Heart right ventricle (tissue), 16 donors: ENCODE measurements around the gene TBCK. TPM values are rescaled to one million over a fixed set of nuclear protein-coding genes. Genes with fewer than 3 reads are reported as not detected.

Experiments
- ATAC-seq, 8 donors: fragments of 200-7000 bp; cut with Tn5 transposase; one replicate each; pipeline ENCODE4 v1.9.1; 2020; ENCODE audit warnings: mild to moderate bottlenecking in 8 of 8, moderate library complexity in 8 of 8, moderate number of reproducible peaks in 1 of 8
- DNase-seq, 2 donors: peaks; one replicate each; pipeline ENCODE4 v3.0.0-alpha.2; 2020
- H3K27ac ChIP-seq, 10 donors: fragments of 200-600 bp; sonication (generic) in 2 of 10; one replicate each; pipeline versions ENCODE4 v1.5.0 to v1.8.0; 2020 to 2022; ENCODE audit warnings: mild to moderate bottlenecking in 3 of 10
- H3K27me3 ChIP-seq, 7 donors: fragments of 200-600 bp; one replicate each; pipeline ENCODE4 v1.8.0; 2021 to 2022; ENCODE audit warnings: mild to moderate bottlenecking in 2 of 7
- H3K36me3 ChIP-seq, 9 donors: fragments of 200-600 bp; sonication (generic) in 1 of 9; one replicate each; pipeline versions ENCODE4 v1.5.0 to v1.8.0; 2020 to 2022; ENCODE audit warnings: mild to moderate bottlenecking in 2 of 9
- H3K4me1 ChIP-seq, 9 donors: fragments of 200-600 bp; sonication (generic) in 1 of 9; one replicate each; pipeline versions ENCODE4 v1.5.0 to v1.8.0; 2020 to 2022; ENCODE audit warnings: mild to moderate bottlenecking in 4 of 9
- H3K4me3 ChIP-seq, 10 donors: fragments of 200-600 bp; sonication (generic) in 2 of 10; one replicate each; pipeline versions ENCODE4 v1.5.0 to v1.8.0; 2020 to 2022; ENCODE audit warnings: mild to moderate bottlenecking in 7 of 10, moderate library complexity in 2 of 10
- H3K9me3 ChIP-seq, 11 donors: fragments of 200-600 bp in 10 of 11; sonication (generic) in 2 of 11; one replicate each; pipeline versions ENCODE4 v1.5.0 to v1.8.0; 2013 to 2022; ENCODE audit warnings: mild to moderate bottlenecking in 2 of 11, control low read depth in 1 of 11, moderate library complexity in 1 of 11
- WGBS, 2 donors: extraction: QIAGEN DNeasy Blood & Tissue Kit; methylation state at CpG; one replicate each; pipeline ENCODE4 v1.1.7; 2013; ENCODE audit warnings: inconsistent platforms in 1 of 2; 5-methylcytosine and 5-hydroxymethylcytosine counted together
- intact Hi-C, 10 donors: fragments of 100-400 bp; cut with DNase I; formaldehyde crosslinking; loops; one replicate each; pipeline versions ENCODE4 v1.11.1 to v1.14.2; 2022
- polyA plus RNA-seq, 2 donors: library from polyadenylated mRNA; stranded (reverse); fragments of 200-250 nt; gene quantifications; one replicate each; pipeline ENCODE4 v1.2.3, GENCODE V29; 2013
- total RNA-seq, 10 donors: library from RNA; stranded (reverse); fragmentation: NEBNext Ultra II Directional in 3 of 10; extraction: Animal tissue kit (Norgen Biotek cat#: 25700) in 3 of 10; gene quantifications; one replicate each; pipeline versions ENCODE4 v1.2.1 to v1.2.4, GENCODE V29; 2021 to 2023
- TF ChIP-seq, protein P1 (sequence below), 9 donors: fragments of 200-600 bp; sonication (generic) in 2 of 9; IDR thresholded peaks; one replicate each; pipeline versions ENCODE4 v1.5.0 to v1.8.0; 2021 to 2022; ENCODE audit warnings: antibody characterized with exemption in 9 of 9, mild to moderate bottlenecking in 5 of 9, moderate library complexity in 1 of 9
- donor health status: Arrhythmogenic right ventricular cardiomyopathy.
- donor health status: ischemic (EF 13 %, LVEDD 7.1; RV severe dilation, severe dysfunction).
- donor health status: healthy with polysubstance abuse.
- donor health status: DM: no; HTN: yes; CAD: no.
- donor health status: DM: no; HTN: no; CAD: no.
- donor health status: ischemic (EF 25% LVEDD 6.9; RV normal size, moderate dysfunction).
- donor health status: ischemic (EF 25% LVEDD 5.7; RV mildly dilated, moderate dysfunction).
- donor health status: healthy.
- donor health status: DM: yes; HTN: yes; CAD: no.
- donor health status: Ischemic cardiomyopathy.
- donor health status: ischemic (EF 35%, LVEDD 5.7; RV mildly dilated, moderate dysfunction).
- donor health status: nonischemic (EF 11% LVEDD 7.7; RV severe dilation, severe dysfunction).
- donor health status: DM: yes; HTN: yes; CAD: no.
- donor health status: PGD.
- donor health status: ischemic (EF 29% LVEDD 5.4; RV normal size, mild dysfunction).
- donor health status: nonischemic (EF 23%, LVEDD 6.1; RV moderate dilation, normal function).

Gene TBCK
- total and polyA plus RNA-seq, 12 donors = 5.0 to 22.8 (median 17.4) TPM

DNA sequence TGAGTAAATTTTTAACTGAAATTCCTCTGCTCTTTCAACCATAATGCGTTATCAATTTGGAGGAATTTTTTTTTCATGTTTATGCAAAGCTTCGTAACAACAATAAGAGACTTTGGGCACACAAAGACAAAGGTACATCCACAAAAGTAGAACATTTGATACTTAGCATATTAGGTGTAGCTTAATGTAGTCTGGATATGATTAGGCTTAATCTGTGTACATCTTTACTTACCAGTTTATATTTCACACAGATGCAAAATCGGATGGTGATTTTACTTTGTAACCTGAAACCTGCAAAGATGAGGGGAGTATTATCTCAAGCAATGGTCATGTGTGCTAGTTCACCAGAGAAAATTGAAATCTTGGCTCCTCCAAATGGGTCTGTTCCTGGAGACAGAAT, 20.6 kb upstream of the TBCK start:
- Histone ChIP-seq H3K27me3 (no peaks in the 10 kb centered on the region), H3K36me3 (peaks cover 0 to 100% (median 54%) of the 10 kb centered on the region in 9 donors), H3K9me3 (peaks cover 0 to 27% (median 4%) of the 10 kb centered on the region in 11 donors), H3K27ac (no peak overlapping the region), H3K4me1 (no peaks in the 10 kb centered on the region), H3K4me3 (no peak overlapping the region)
- ATAC-seq (no peak), DNase-seq (no peak)
- intact Hi-C loops = no loop called here
- 97 to 98% methylated on average over 3 of the region's 3 CpGs for WGBS, 2 donors
- TF ChIP-seq, protein P1, sequence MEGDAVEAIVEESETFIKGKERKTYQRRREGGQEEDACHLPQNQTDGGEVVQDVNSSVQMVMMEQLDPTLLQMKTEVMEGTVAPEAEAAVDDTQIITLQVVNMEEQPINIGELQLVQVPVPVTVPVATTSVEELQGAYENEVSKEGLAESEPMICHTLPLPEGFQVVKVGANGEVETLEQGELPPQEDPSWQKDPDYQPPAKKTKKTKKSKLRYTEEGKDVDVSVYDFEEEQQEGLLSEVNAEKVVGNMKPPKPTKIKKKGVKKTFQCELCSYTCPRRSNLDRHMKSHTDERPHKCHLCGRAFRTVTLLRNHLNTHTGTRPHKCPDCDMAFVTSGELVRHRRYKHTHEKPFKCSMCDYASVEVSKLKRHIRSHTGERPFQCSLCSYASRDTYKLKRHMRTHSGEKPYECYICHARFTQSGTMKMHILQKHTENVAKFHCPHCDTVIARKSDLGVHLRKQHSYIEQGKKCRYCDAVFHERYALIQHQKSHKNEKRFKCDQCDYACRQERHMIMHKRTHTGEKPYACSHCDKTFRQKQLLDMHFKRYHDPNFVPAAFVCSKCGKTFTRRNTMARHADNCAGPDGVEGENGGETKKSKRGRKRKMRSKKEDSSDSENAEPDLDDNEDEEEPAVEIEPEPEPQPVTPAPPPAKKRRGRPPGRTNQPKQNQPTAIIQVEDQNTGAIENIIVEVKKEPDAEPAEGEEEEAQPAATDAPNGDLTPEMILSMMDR (IDR thresholded peaks at IDR 0.05) = no peak

DNA sequence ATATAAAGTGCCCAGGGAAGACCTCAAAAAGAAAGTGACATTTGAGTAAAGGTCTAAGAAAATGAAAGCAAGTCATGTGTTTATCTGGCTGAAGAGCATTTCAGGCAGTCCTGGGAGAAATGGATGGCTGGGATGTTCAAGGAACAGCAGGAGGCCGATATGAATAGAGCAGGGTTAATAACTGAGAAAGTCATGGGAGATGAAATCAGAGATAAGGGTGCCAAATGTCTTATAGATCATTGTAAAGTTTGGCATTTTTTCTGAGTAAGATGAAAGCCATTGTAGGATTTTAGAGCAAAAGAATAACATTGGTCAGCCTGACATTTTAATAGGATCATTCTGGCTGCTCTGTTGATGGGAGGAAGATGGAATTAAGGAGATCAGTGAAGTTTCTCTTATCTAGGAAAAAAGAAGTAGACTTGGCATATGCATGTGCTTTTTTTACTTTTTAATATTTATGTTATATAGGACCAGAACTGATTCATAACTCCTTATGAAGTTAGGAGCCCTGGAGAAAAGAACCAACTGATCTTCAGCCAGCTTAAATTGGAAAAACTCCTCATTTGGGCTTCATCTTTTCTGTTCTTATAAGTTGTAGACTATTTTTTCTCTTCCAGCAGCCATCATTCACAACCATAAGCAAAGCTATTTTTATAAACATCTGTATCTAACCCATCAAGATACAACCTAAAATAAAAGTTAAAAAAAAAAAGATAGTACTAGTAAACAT, 18.9 kb upstream of the TBCK start:
- H3K27ac ChIP-seq = no peak overlapping the region
- TF ChIP-seq, protein P1 (IDR thresholded peaks at IDR 0.05) = no peak
- intact Hi-C loops = no loop called here
- 90 to 98% methylated on average over 1 of the region's 1 CpG for WGBS, 2 donors
- peaks cover 0 to 11% (median 4%) of the 10 kb centered on the region in 11 donors for H3K9me3 ChIP-seq
- no peaks in the 10 kb centered on the region for H3K27me3 ChIP-seq
- ATAC-seq (no peak), DNase-seq (no peak)
- peaks cover 0 to 100% (median 65%) of the 10 kb centered on the region in 9 donors for H3K36me3 ChIP-seq
- no peaks in the 10 kb centered on the region for H3K4me1 ChIP-seq
- H3K4me3 ChIP-seq = no peak overlapping the region

DNA sequence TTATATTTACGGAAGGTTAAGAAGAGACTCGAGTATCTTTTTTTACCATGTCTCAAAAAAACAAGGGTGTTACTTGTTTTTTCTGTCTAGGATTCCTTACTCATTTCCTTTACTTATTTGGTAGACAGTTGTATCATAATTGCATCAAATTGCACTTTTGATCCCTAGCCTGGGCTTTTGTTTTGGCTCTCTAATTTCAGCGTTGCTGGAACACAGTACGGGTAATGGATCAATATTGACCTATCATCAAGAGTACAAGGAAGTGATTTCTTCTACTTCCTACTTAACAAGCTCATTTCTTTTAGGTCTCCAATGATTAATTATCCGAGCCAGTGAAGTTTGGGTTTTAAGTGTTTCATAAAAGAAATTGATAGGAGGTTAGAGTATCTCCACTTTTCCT, 17.2 kb upstream of the TBCK start:
- no peak overlapping the region for H3K4me3 ChIP-seq
- no peak overlapping the region for H3K27ac ChIP-seq
- ATAC-seq = no peak
- peaks cover 0 to 9% (median 4%) of the 10 kb centered on the region in 11 donors for H3K9me3 ChIP-seq
- H3K36me3 ChIP-seq = peaks cover 0 to 100% (median 61%) of the 10 kb centered on the region in 9 donors
- 94 to 97% methylated on average over 5 of the region's 5 CpGs for WGBS, 2 donors
- intact Hi-C loops = no loop called here
- no peaks in the 10 kb centered on the region for H3K27me3 ChIP-seq
- no peak for DNase-seq
- H3K4me1 ChIP-seq = no peaks in the 10 kb centered on the region
- TF ChIP-seq, protein P1 (IDR thresholded peaks at IDR 0.05) = no peak

DNA sequence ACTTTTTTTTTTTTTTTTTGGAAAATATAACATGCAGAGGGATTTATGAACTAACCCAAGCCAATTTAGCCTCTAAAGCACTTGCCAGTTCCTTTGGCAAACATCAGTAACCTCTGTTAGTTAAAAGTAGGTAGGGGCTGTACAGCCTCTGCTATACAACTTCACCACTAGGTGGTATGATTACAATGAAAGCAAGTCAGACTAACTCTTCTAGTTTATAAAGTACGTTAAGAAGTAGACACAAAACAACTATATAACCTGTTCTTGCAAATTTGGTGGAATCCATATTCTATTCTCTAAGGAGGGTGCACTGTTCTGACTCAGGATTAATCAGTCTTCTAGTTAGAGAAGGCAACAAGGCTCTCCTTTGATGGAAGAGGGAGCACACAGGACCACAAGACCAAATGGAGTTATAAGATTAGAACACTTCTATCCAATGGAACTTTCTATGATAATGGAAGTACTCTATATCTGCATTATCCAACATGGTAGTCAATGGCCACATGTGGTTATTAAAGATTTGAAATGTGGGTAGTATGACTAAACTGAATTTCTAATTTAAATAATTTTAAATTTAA, 13.1 kb upstream of the TBCK start:
- WGBS, 2 donors = 21% methylated on average over 1 of the region's 1 CpG
- H3K36me3 ChIP-seq = peaks cover 0 to 97% (median 55%) of the 10 kb centered on the region in 9 donors
- intact Hi-C loops = loop anchor here in 1 of 10 donors (5.0 kb wide), 1 partner anchor 173 kb away; no protein-coding TSS in a partner anchor

More for the DNA sequence above, 13.1 kb upstream of the TBCK start:
- no peak overlapping the region for H3K4me3 ChIP-seq
- peak in 4 of 8 donors; percentile 44 to 59 (median 55) for ATAC-seq
- H3K27me3 ChIP-seq = no peaks in the 10 kb centered on the region
- DNase-seq = no peak
- TF ChIP-seq, protein P1 (IDR thresholded peaks at IDR 0.05) = peak; percentile 20 to 77 (median 61)
- peaks cover 0 to 5% (median 0%) of the 10 kb centered on the region in 9 donors for H3K4me1 ChIP-seq
- H3K9me3 ChIP-seq = no peaks in the 10 kb centered on the region
- no peak overlapping the region for H3K27ac ChIP-seq
